ENCODE data around the gene SGIP1. TPM values are rescaled to one million over a fixed set of nuclear protein-coding genes. Genes with fewer than 3 reads are reported as not detected.

SGIP1 gene
- total and polyA plus RNA-seq, 2 experiments from 2014 or later, result 3.3 to 8.8 TPM

- no peak for DNase-seq (ENCODE audit: low read depth in 1 of 2, low spot score in 1 of 2)
- no peaks in the 10 kb centered on the region for H3K4me1 ChIP-seq (ENCODE audit: low read depth)
- H3K27me3 ChIP-seq, result no peaks in the 10 kb centered on the region
- H3K9me3 ChIP-seq (ENCODE audit: low read depth), result no peaks in the 10 kb centered on the region
- no peak overlapping the region for H3K27ac ChIP-seq
- no peak overlapping the region for H3K4me3 ChIP-seq
- no peak for TF ChIP-seq CTCF (IDR thresholded peaks at IDR 0.05; ENCODE audit: low read depth, low read length)
- no peaks in the 10 kb centered on the region for H3K36me3 ChIP-seq
Observed at GRCh38 chr1:66633159-66633558, 99.2 kb downstream of the SGIP1 start.

GRCh38 chr1:66637146-66637545 is 103.2 kb downstream of the SGIP1 start:
- H3K27me3 ChIP-seq, result no peaks in the 10 kb centered on the region
- H3K4me3 ChIP-seq, result no peak overlapping the region
- peak in 1 of 2 donors; percentile 41 for DNase-seq (ENCODE audit: low read depth in 1 of 2, low spot score in 1 of 2)
- no peak overlapping the region for H3K27ac ChIP-seq
- no peak for TF ChIP-seq CTCF (IDR thresholded peaks at IDR 0.05; ENCODE audit: low read depth, low read length)
- H3K36me3 ChIP-seq, result no peaks in the 10 kb centered on the region
- H3K9me3 ChIP-seq (ENCODE audit: low read depth), result no peaks in the 10 kb centered on the region
- H3K4me1 ChIP-seq (ENCODE audit: low read depth), result no peaks in the 10 kb centered on the region

GRCh38 chr1:66641891-66642473 is 108.0 kb downstream of the SGIP1 start:
- DNase-seq (ENCODE audit: low read depth in 1 of 2, low spot score in 1 of 2), result no peak
- H3K27ac ChIP-seq, result no peak overlapping the region
- H3K4me1 ChIP-seq (ENCODE audit: low read depth), result no peaks in the 10 kb centered on the region
- H3K27me3 ChIP-seq, result no peaks in the 10 kb centered on the region
- no peak for TF ChIP-seq CTCF (IDR thresholded peaks at IDR 0.05; ENCODE audit: low read depth, low read length)
- H3K9me3 ChIP-seq (ENCODE audit: low read depth), result no peaks in the 10 kb centered on the region
- H3K4me3 ChIP-seq, result no peak overlapping the region
- no peaks in the 10 kb centered on the region for H3K36me3 ChIP-seq

- Histone ChIP-seq H3K36me3 (no peaks in the 10 kb centered on the region), H3K27me3 (no peaks in the 10 kb centered on the region), H3K4me1 (ENCODE audit: low read depth) (no peaks in the 10 kb centered on the region), H3K9me3 (ENCODE audit: low read depth) (no peaks in the 10 kb centered on the region), H3K4me3 (no peak overlapping the region), H3K27ac (no peak overlapping the region)
- DNase-seq (ENCODE audit: low read depth in 1 of 2, low spot score in 1 of 2), result no peak
- no peak for TF ChIP-seq CTCF (IDR thresholded peaks at IDR 0.05; ENCODE audit: low read depth, low read length)
Observed at GRCh38 chr1:66642992-66643391, 109.0 kb downstream of the SGIP1 start.

GRCh38 chr1:66644331-66644730 is 110.4 kb downstream of the SGIP1 start:
- no peaks in the 10 kb centered on the region for H3K27me3 ChIP-seq
- no peak overlapping the region for H3K4me3 ChIP-seq
- no peak for DNase-seq (ENCODE audit: low read depth in 1 of 2, low spot score in 1 of 2)
- no peaks in the 10 kb centered on the region for H3K4me1 ChIP-seq (ENCODE audit: low read depth)
- TF ChIP-seq CTCF (IDR thresholded peaks at IDR 0.05; ENCODE audit: low read depth, low read length), result no peak
- no peaks in the 10 kb centered on the region for H3K36me3 ChIP-seq
- no peak overlapping the region for H3K27ac ChIP-seq
- no peaks in the 10 kb centered on the region for H3K9me3 ChIP-seq (ENCODE audit: low read depth)
